GM19099 (cell line): ENCODE results near the gene ABHD12.

ENCODE experiments used
- POLR2A ChIP-seq: IDR thresholded peaks from 3 replicates; pipeline ENCODE4 v1.6.1; 2011; ENCODE audit warnings: low read depth; ENCODE audit not compliant: insufficient read length; ENCODE audit errors: extremely low read depth

ABHD12 gene

GRCh38 chr20:25274891-25275812, 115.5 kb downstream of the ABHD12 start:
- no peak for TF ChIP-seq POLR2A

GRCh38 chr20:25274481-25274880, 116.2 kb downstream of the ABHD12 start:
- TF ChIP-seq POLR2A = no peak

GRCh38 chr20:25273541-25274358, 116.9 kb downstream of the ABHD12 start:
- TF ChIP-seq POLR2A = no peak

- TF ChIP-seq POLR2A = no peak
These were observed 117.6 kb downstream of the ABHD12 start for GRCh38 chr20:25273046-25273445.

- TF ChIP-seq POLR2A = no peak
These were observed 118.2 kb downstream of the ABHD12 start for GRCh38 chr20:25272223-25273000.

- no peak for TF ChIP-seq POLR2A
These were observed 119.0 kb downstream of the ABHD12 start for GRCh38 chr20:25271486-25272222.

GRCh38 chr20:25270829-25271251, 119.8 kb downstream of the ABHD12 start:
- no peak for TF ChIP-seq POLR2A

- no peak for TF ChIP-seq POLR2A
These were observed 120.8 kb downstream of the ABHD12 start for GRCh38 chr20:25269833-25270170.

GRCh38 chr20:25269057-25269832, 121.4 kb downstream of the ABHD12 start:
- TF ChIP-seq POLR2A = no peak

GRCh38 chr20:25259788-25260254, 130.8 kb downstream of the ABHD12 start:
- no peak for TF ChIP-seq POLR2A

GRCh38 chr20:25259358-25259757, 131.3 kb downstream of the ABHD12 start:
- no peak for TF ChIP-seq POLR2A

GRCh38 chr20:25258828-25259227, 131.8 kb downstream of the ABHD12 start:
- TF ChIP-seq POLR2A = no peak

- no peak for TF ChIP-seq POLR2A
These were observed 132.2 kb downstream of the ABHD12 start for GRCh38 chr20:25258476-25258805.
